DMS153 treated with DMSO at 0.1 percent for 48 hours (cell line): ENCODE data around the gene ESPNL.

Source experiments
- DNase-seq: peaks from one replicate; lab custom pipeline; 2025; ENCODE audit not compliant: unreplicated experiment; lab: John Stamatoyannopoulos, UW

Gene ESPNL

GRCh38 chr2:238140040-238140439 is 39.9 kb downstream of the ESPNL start:
- no peak for DNase-seq

GRCh38 chr2:238140721-238141540 is 40.8 kb downstream of the ESPNL start:
- no peak for DNase-seq

- DNase-seq = peak; percentile 53
These were observed 41.6 kb downstream of the ESPNL start for GRCh38 chr2:238141541-238142318.

- DNase-seq = no peak
These were observed 42.5 kb downstream of the ESPNL start for GRCh38 chr2:238142382-238143205.

- DNase-seq = no peak
These were observed 43.3 kb downstream of the ESPNL start for GRCh38 chr2:238143239-238143951.

- DNase-seq = no peak
These were observed 44.1 kb downstream of the ESPNL start for GRCh38 chr2:238144262-238144661.

GRCh38 chr2:238145046-238145445 is 44.9 kb downstream of the ESPNL start:
- DNase-seq = no peak

- DNase-seq = no peak
These were observed 45.7 kb downstream of the ESPNL start for GRCh38 chr2:238145851-238146250.

GRCh38 chr2:238146884-238147544 is 46.9 kb downstream of the ESPNL start:
- DNase-seq = no peak

GRCh38 chr2:238148981-238149380 is 48.8 kb downstream of the ESPNL start:
- DNase-seq = no peak

GRCh38 chr2:238149841-238150572 is 49.9 kb downstream of the ESPNL start:
- no peak for DNase-seq

- no peak for DNase-seq
These were observed 50.5 kb downstream of the ESPNL start for GRCh38 chr2:238150686-238151085.

- DNase-seq = no peak
These were observed 51.1 kb downstream of the ESPNL start for GRCh38 chr2:238151205-238151604.

- no peak for DNase-seq
These were observed 51.6 kb downstream of the ESPNL start for GRCh38 chr2:238151628-238152235.

GRCh38 chr2:238152771-238153688 is 52.9 kb downstream of the ESPNL start:
- DNase-seq = no peak

GRCh38 chr2:238154570-238154969 is 54.4 kb downstream of the ESPNL start:
- no peak for DNase-seq

GRCh38 chr2:238155051-238155760 is 55.1 kb downstream of the ESPNL start:
- DNase-seq = no peak
